ENCODE measurements around the gene TANK.
A peak's percentile ranks its signal among the peaks of the same experiment; 100 is the strongest.
"Not testable (repeated sequence)": the region's sequence is repeated elsewhere in the genome, so short reads cannot be mapped to it uniquely, and the experiment has no call there.

Gene TANK

GRCh38 chr2:161170377-161170776 lies 10.1 kb downstream of the TANK start:
- DNase-seq, result no peak

GRCh38 chr2:161170958-161171932 lies 11.0 kb downstream of the TANK start:
- DNase-seq, result no peak

- no peak for DNase-seq
Measured at GRCh38 chr2:161172901-161173540, 12.8 kb downstream of the TANK start.

GRCh38 chr2:161173541-161174194 lies 13.4 kb downstream of the TANK start:
- DNase-seq, result no peak

- peak; percentile 24 to 32 for DNase-seq
Measured at GRCh38 chr2:161177969-161178368, 17.7 kb downstream of the TANK start.

GRCh38 chr2:161178756-161179155 lies 18.5 kb downstream of the TANK start:
- no peak for DNase-seq

- no peak for DNase-seq
Measured at GRCh38 chr2:161190050-161190449, 29.8 kb downstream of the TANK start.

- not testable (repeated sequence) for DNase-seq
Measured at GRCh38 chr2:161195602-161196001, 35.4 kb downstream of the TANK start.

GRCh38 chr2:161199912-161200701 lies 39.9 kb downstream of the TANK start:
- no peak for DNase-seq

GRCh38 chr2:161204846-161205245 lies 44.6 kb downstream of the TANK start:
- DNase-seq, result no peak

- DNase-seq, result no peak
Measured at GRCh38 chr2:161206471-161207032, 46.3 kb downstream of the TANK start.

GRCh38 chr2:161207941-161208340 lies 47.7 kb downstream of the TANK start:
- no peak for DNase-seq

GRCh38 chr2:161208527-161209139 lies 48.4 kb downstream of the TANK start:
- DNase-seq, result no peak

- DNase-seq, result no peak
Measured at GRCh38 chr2:161209902-161210301, 49.7 kb downstream of the TANK start.

GRCh38 chr2:161217597-161218185 lies 57.5 kb downstream of the TANK start:
- no peak for DNase-seq

- DNase-seq, result no peak
Measured at GRCh38 chr2:161219211-161219610, 59.0 kb downstream of the TANK start.

GRCh38 chr2:161223139-161223732 lies 63.0 kb downstream of the TANK start:
- DNase-seq, result peak; percentile 80 to 88

GRCh38 chr2:161228511-161229240 lies 68.4 kb downstream of the TANK start:
- DNase-seq, result no peak

- no peak for DNase-seq
Measured at GRCh38 chr2:161230959-161231358, 70.7 kb downstream of the TANK start.

- DNase-seq, result peak in 1 of 2 experiments; percentile 18
Measured at GRCh38 chr2:161232571-161232970, 72.3 kb downstream of the TANK start.

Measured in Kasumi-1 (cell line).